KG1 (cell line): Measurements from ENCODE around the gene IL22RA1.

Experiments used
- DNase-seq: peaks from one replicate; lab custom pipeline; 2025; lab: John Stamatoyannopoulos, UW

Gene IL22RA1

GRCh38 chr1:24097663-24098062 lies 45.3 kb downstream of the IL22RA1 start:
- no peak for DNase-seq

- DNase-seq, result no peak
Measured at GRCh38 chr1:24096739-24097103, 46.2 kb downstream of the IL22RA1 start.

GRCh38 chr1:24096009-24096738 lies 46.8 kb downstream of the IL22RA1 start:
- no peak for DNase-seq

GRCh38 chr1:24095140-24095859 lies 47.6 kb downstream of the IL22RA1 start:
- no peak for DNase-seq

GRCh38 chr1:24094554-24094953 lies 48.4 kb downstream of the IL22RA1 start:
- no peak for DNase-seq

GRCh38 chr1:24093732-24094131 lies 49.2 kb downstream of the IL22RA1 start:
- DNase-seq, result no peak

GRCh38 chr1:24092979-24093378 lies 50.0 kb downstream of the IL22RA1 start:
- DNase-seq, result no peak

- no peak for DNase-seq
Measured at GRCh38 chr1:24091971-24092482, 50.9 kb downstream of the IL22RA1 start.

GRCh38 chr1:24090736-24091135 lies 52.2 kb downstream of the IL22RA1 start:
- no peak for DNase-seq

- DNase-seq, result no peak
Measured at GRCh38 chr1:24089743-24090555, 53.0 kb downstream of the IL22RA1 start.

- no peak for DNase-seq
Measured at GRCh38 chr1:24089027-24089742, 53.8 kb downstream of the IL22RA1 start.

GRCh38 chr1:24086466-24086865 lies 56.5 kb downstream of the IL22RA1 start:
- DNase-seq, result no peak

GRCh38 chr1:24085546-24085945 lies 57.4 kb downstream of the IL22RA1 start:
- no peak for DNase-seq

GRCh38 chr1:24085007-24085406 lies 57.9 kb downstream of the IL22RA1 start:
- no peak for DNase-seq

GRCh38 chr1:24084050-24084449 lies 58.9 kb downstream of the IL22RA1 start:
- DNase-seq, result no peak

- DNase-seq, result no peak
Measured at GRCh38 chr1:24082372-24082771, 60.6 kb downstream of the IL22RA1 start.

GRCh38 chr1:24081190-24081589 lies 61.8 kb downstream of the IL22RA1 start:
- DNase-seq, result no peak

- DNase-seq, result no peak
Measured at GRCh38 chr1:24080131-24080530, 62.8 kb downstream of the IL22RA1 start.

- DNase-seq, result no peak
Measured at GRCh38 chr1:24077278-24077978, 65.5 kb downstream of the IL22RA1 start.

- no peak for DNase-seq
Measured at GRCh38 chr1:24075946-24076345, 67.0 kb downstream of the IL22RA1 start.

- no peak for DNase-seq
Measured at GRCh38 chr1:24075590-24075854, 67.4 kb downstream of the IL22RA1 start.
